Measurements from ENCODE around the gene SCGB3A2. TPM values are rescaled to one million over a fixed set of nuclear protein-coding genes. Genes with fewer than 3 reads are reported as not detected.

SCGB3A2 gene
- polyA plus RNA-seq, 1 donor from 2014 or later = not detected

DNA sequence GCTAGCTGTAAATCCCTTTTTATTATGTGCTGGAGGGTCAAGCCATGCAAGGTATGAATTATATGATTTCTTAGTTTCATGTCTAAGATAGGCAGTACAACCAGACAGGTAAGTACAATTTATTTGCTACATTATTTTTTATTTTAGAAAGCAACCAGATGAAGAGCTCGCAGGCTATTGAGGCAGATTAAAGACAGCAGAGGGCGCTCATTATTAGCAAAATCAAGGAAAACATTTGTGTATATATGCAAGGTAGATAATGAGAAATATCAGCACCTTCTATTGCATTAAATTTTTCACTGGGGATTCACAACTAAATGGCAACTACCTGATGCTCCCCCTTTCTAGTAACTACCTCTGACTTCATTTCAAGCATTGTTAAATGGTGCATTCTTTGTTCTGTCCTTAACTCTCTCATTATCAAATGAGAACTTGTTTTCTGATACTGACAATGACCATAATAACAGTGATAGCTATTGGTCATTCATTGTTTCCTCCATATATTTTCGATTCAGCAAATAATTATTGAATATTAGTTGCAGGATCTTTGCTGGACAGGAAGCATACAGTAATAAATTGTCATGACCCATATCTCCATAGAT is 8.6 kb downstream of the SCGB3A2 start:
- H3K9me2 ChIP-seq (ENCODE audit: insufficient read depth, low read length) = no peaks in the 10 kb centered on the region
- no peak overlapping the region for H2AFZ ChIP-seq (ENCODE audit: low read depth, low read length)
- no peaks in the 10 kb centered on the region for H3K79me2 ChIP-seq (replicated peaks; ENCODE audit: insufficient read depth, low read length)
- H4K20me1 ChIP-seq (ENCODE audit: insufficient read depth) = no peaks in the 10 kb centered on the region
- no peak overlapping the region for H3K27ac ChIP-seq (ENCODE audit: low read length)
- H3K9ac ChIP-seq (ENCODE audit: low read length) = no peak overlapping the region
- TF ChIP-seq EZH2 (IDR thresholded peaks at IDR 0.05; ENCODE audit: borderline replicate concordance, insufficient read depth, low read length, poor library complexity, severe bottlenecking) = no peak
- no peak for TF ChIP-seq MXI1 (conservative IDR thresholded peaks at IDR 0.05; ENCODE audit: poor library complexity, severe bottlenecking)
- TF ChIP-seq, protein P1, sequence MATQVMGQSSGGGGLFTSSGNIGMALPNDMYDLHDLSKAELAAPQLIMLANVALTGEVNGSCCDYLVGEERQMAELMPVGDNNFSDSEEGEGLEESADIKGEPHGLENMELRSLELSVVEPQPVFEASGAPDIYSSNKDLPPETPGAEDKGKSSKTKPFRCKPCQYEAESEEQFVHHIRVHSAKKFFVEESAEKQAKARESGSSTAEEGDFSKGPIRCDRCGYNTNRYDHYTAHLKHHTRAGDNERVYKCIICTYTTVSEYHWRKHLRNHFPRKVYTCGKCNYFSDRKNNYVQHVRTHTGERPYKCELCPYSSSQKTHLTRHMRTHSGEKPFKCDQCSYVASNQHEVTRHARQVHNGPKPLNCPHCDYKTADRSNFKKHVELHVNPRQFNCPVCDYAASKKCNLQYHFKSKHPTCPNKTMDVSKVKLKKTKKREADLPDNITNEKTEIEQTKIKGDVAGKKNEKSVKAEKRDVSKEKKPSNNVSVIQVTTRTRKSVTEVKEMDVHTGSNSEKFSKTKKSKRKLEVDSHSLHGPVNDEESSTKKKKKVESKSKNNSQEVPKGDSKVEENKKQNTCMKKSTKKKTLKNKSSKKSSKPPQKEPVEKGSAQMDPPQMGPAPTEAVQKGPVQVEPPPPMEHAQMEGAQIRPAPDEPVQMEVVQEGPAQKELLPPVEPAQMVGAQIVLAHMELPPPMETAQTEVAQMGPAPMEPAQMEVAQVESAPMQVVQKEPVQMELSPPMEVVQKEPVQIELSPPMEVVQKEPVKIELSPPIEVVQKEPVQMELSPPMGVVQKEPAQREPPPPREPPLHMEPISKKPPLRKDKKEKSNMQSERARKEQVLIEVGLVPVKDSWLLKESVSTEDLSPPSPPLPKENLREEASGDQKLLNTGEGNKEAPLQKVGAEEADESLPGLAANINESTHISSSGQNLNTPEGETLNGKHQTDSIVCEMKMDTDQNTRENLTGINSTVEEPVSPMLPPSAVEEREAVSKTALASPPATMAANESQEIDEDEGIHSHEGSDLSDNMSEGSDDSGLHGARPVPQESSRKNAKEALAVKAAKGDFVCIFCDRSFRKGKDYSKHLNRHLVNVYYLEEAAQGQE (IDR thresholded peaks at IDR 0.05; ENCODE audit: borderline replicate concordance) = no peak
- TF ChIP-seq EP300 (conservative IDR thresholded peaks at IDR 0.05; ENCODE audit: poor library complexity, severe bottlenecking) = no peak
- TF ChIP-seq RAD21 (conservative IDR thresholded peaks at IDR 0.05) = peak; percentile 43
- TF ChIP-seq SMC3 (conservative IDR thresholded peaks at IDR 0.05; ENCODE audit: poor library complexity) = peak; percentile 68
- TF ChIP-seq, protein P2, sequence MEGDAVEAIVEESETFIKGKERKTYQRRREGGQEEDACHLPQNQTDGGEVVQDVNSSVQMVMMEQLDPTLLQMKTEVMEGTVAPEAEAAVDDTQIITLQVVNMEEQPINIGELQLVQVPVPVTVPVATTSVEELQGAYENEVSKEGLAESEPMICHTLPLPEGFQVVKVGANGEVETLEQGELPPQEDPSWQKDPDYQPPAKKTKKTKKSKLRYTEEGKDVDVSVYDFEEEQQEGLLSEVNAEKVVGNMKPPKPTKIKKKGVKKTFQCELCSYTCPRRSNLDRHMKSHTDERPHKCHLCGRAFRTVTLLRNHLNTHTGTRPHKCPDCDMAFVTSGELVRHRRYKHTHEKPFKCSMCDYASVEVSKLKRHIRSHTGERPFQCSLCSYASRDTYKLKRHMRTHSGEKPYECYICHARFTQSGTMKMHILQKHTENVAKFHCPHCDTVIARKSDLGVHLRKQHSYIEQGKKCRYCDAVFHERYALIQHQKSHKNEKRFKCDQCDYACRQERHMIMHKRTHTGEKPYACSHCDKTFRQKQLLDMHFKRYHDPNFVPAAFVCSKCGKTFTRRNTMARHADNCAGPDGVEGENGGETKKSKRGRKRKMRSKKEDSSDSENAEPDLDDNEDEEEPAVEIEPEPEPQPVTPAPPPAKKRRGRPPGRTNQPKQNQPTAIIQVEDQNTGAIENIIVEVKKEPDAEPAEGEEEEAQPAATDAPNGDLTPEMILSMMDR (IDR thresholded peaks at IDR 0.05; ENCODE audit: poor library complexity, severe bottlenecking) = peak; percentile 61
- no peaks in the 10 kb centered on the region for H3K36me3 ChIP-seq (ENCODE audit: insufficient read depth, low read length)
- H3K4me3 ChIP-seq (ENCODE audit: low read length) = no peak overlapping the region
- no peaks in the 10 kb centered on the region for H3F3A ChIP-seq (ENCODE audit: insufficient read depth, low read length, poor library complexity, severe bottlenecking)
- no peak overlapping the region for H3K4me2 ChIP-seq (ENCODE audit: low read length)
- no peaks in the 10 kb centered on the region for H3K9me3 ChIP-seq (ENCODE audit: low read length)
- H3K27me3 ChIP-seq (ENCODE audit: insufficient read depth, low read depth, low read length) = no peaks in the 10 kb centered on the region

DNA sequence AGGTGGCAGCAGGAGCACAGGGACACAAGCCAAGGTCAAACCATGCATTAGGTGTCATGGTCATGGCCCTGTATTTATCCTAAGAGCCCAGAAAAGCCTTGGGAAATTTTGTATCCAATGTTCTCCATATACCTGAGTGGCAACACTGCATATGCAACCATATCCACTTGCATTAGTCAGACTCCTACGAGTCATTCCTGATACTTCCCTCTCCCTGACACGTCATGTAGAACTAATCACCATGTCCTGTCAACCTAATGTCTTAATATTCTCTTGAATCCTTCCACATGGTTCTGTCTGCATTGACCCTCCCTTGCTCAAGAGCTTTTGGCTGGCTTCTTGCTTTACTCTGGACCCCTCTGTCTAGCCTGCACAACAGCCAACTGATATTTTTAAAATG is 9.4 kb downstream of the SCGB3A2 start:
- no peaks in the 10 kb centered on the region for H4K20me1 ChIP-seq (ENCODE audit: insufficient read depth)
- no peaks in the 10 kb centered on the region for H3K9me3 ChIP-seq (ENCODE audit: low read length)
- H2AFZ ChIP-seq (ENCODE audit: low read depth, low read length) = no peak overlapping the region
- no peak overlapping the region for H3K4me3 ChIP-seq (ENCODE audit: low read length)
- H3K9me2 ChIP-seq (ENCODE audit: insufficient read depth, low read length) = no peaks in the 10 kb centered on the region
- no peaks in the 10 kb centered on the region for H3F3A ChIP-seq (ENCODE audit: insufficient read depth, low read length, poor library complexity, severe bottlenecking)
- no peak overlapping the region for H3K27ac ChIP-seq (ENCODE audit: low read length)
- H3K36me3 ChIP-seq (ENCODE audit: insufficient read depth, low read length) = no peaks in the 10 kb centered on the region
- no peak overlapping the region for H3K9ac ChIP-seq (ENCODE audit: low read length)
- no peaks in the 10 kb centered on the region for H3K27me3 ChIP-seq (ENCODE audit: insufficient read depth, low read depth, low read length)
- TF ChIP-seq SMC3 (conservative IDR thresholded peaks at IDR 0.05; ENCODE audit: poor library complexity) (no peak), EP300 (conservative IDR thresholded peaks at IDR 0.05; ENCODE audit: poor library complexity, severe bottlenecking) (no peak), MXI1 (conservative IDR thresholded peaks at IDR 0.05; ENCODE audit: poor library complexity, severe bottlenecking) (no peak), POLR2AphosphoS5 (IDR thresholded peaks at IDR 0.05) (no peak), RAD21 (conservative IDR thresholded peaks at IDR 0.05) (no peak), TAF1 (IDR thresholded peaks at IDR 0.05; ENCODE audit: low read depth) (no peak), EZH2 (IDR thresholded peaks at IDR 0.05; ENCODE audit: borderline replicate concordance, insufficient read depth, low read length, poor library complexity, severe bottlenecking) (no peak)
- TF ChIP-seq, protein P2 (IDR thresholded peaks at IDR 0.05; ENCODE audit: poor library complexity, severe bottlenecking) = no peak
- TF ChIP-seq, protein P1 (IDR thresholded peaks at IDR 0.05; ENCODE audit: borderline replicate concordance) = no peak
- H3K4me2 ChIP-seq (ENCODE audit: low read length) = no peak overlapping the region
- no peaks in the 10 kb centered on the region for H3K79me2 ChIP-seq (replicated peaks; ENCODE audit: insufficient read depth, low read length)
